DND-41 (cell line): ENCODE results near the gene HOXD8.
A peak's percentile ranks its signal among the peaks of the same experiment; 100 is the strongest.

ENCODE experiments used
- ATAC-seq: fragments of 200-7000 bp; cut with Tn5 transposase; 3 replicates; pipeline ENCODE4 v1.9.1; 2021; ENCODE audit warnings: low read depth; ENCODE audit not compliant: insufficient read depth
- DNase-seq: peaks from one replicate; pipeline ENCODE4 v3.0.0-alpha.2; 2020
- H2AFZ ChIP-seq: 2 replicates; pipeline ENCODE4 v1.6.0; 2012; ENCODE audit warnings: low read depth, low read length
- H3K27ac ChIP-seq: 2 replicates; pipeline ENCODE4 v1.5.1; 2012; ENCODE audit warnings: low read length, inconsistent platforms
- H3K27me3 ChIP-seq: fragments of 200-600 bp; sonication (generic); 2 replicates; pipeline ENCODE4 v1.6.0; 2012; ENCODE audit warnings: low read length, mild to moderate bottlenecking, inconsistent platforms; ENCODE audit not compliant: insufficient read depth, poor library complexity
- H3K36me3 ChIP-seq: 2 replicates; pipeline ENCODE4 v1.5.1; 2012; ENCODE audit warnings: low read length, inconsistent platforms; ENCODE audit not compliant: insufficient read depth
- H3K4me1 ChIP-seq: 2 replicates; pipeline ENCODE4 v1.5.1; 2012; ENCODE audit warnings: mild to moderate bottlenecking, low read length; ENCODE audit not compliant: insufficient read depth
- H3K4me2 ChIP-seq: 2 replicates; pipeline ENCODE4 v1.6.0; 2012; ENCODE audit warnings: mild to moderate bottlenecking, moderate library complexity, low read length, inconsistent platforms; ENCODE audit not compliant: insufficient read depth
- H3K4me3 ChIP-seq, 2 experiments: fragments of 200-600 bp in 1 of 2; shearing (Covaris generic) in 1 of 2; 2 replicates each; pipeline ENCODE4 v1.5.1; 2012 to 2016; ENCODE audit warnings: inconsistent platforms in 2 of 2, low read length in 2 of 2, mild to moderate bottlenecking in 2 of 2, low read depth in 1 of 2, moderate library complexity in 1 of 2
- H3K79me2 ChIP-seq: 2 replicates; pipeline ENCODE4 v1.6.0; 2012; ENCODE audit warnings: low read length, inconsistent platforms; ENCODE audit not compliant: insufficient read depth
- H3K9ac ChIP-seq: 2 replicates; pipeline ENCODE4 v1.6.0; 2012; ENCODE audit warnings: low read depth, mild to moderate bottlenecking, inconsistent platforms, low read length, moderate library complexity
- H3K9me3 ChIP-seq: 2 replicates; pipeline ENCODE4 v1.5.1; 2012; ENCODE audit warnings: low read length, moderate library complexity, mild to moderate bottlenecking, inconsistent platforms; ENCODE audit not compliant: insufficient read depth, severe bottlenecking
- H4K20me1 ChIP-seq: 2 replicates; pipeline ENCODE4 v1.6.0; 2012; ENCODE audit warnings: low read length; ENCODE audit not compliant: insufficient read depth
- EZH2 ChIP-seq: IDR thresholded peaks from 3 replicates; pipeline ENCODE4 v1.6.1; 2012; ENCODE audit warnings: borderline replicate concordance, low read depth, mild to moderate bottlenecking, moderate library complexity, low read length, inconsistent platforms; ENCODE audit not compliant: severe bottlenecking
- TF ChIP-seq, protein P1 (sequence below): IDR thresholded peaks from 2 replicates; pipeline ENCODE4 v1.5.1; 2012; ENCODE audit warnings: borderline replicate concordance, low read length, moderate library complexity, mild to moderate bottlenecking; ENCODE audit not compliant: poor library complexity, severe bottlenecking; ENCODE audit errors: extremely low read depth

HOXD8 gene

DNA sequence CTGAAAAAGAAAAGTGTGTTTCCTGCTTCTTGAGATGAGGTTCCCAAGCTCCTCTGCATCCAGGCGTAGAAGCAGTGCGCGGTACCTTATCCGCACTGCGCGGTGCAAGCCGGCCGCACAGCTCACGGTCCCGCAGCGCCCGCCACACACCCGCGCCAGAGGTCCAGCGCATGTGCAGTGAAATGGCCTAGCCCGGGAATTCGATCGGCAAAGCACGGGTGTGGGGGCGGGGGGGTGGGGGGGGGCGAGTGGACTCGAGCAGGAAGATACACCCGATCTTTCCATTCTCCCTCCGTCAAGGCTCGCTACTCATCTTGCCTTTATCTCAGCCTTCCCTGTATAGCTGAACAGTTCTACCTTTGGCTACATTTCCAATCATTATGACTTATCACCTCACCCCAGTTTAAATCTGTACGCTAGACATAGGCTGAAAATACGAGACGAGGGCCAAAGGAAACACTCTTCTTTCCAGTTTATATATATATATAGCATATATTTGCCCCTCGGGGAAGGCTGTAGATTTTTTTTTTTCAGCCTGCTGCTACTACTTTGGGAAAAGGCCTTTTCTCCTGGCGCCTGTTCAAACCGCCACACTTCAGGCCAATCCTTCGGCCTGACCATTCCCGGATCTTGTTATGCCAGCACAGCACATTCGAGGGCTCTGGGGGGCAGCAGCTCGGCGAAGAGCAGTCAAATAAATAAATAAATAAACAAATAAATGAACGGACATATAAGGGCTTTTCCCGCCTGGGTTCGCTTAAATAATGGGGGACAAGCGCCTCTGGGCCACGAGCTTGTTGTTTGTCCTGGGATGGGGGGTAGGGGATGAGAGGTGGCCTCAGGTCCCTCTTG lies 10.4 kb downstream of the HOXD8 start:
- H3K4me3 ChIP-seq: peak overlapping the region in 1 of 2 experiments; percentile 46; a peak in 2 of 4 replicates
- ATAC-seq (no peak), DNase-seq (no peak)
- peak overlapping the region; percentile 79 for H2AFZ ChIP-seq
- no peaks in the 10 kb centered on the region for H3K9me3 ChIP-seq
- H3K27me3 ChIP-seq: no peaks in the 10 kb centered on the region
- H3K27ac ChIP-seq: no peak overlapping the region
- TF ChIP-seq EZH2: no peak
- TF ChIP-seq, protein P1, sequence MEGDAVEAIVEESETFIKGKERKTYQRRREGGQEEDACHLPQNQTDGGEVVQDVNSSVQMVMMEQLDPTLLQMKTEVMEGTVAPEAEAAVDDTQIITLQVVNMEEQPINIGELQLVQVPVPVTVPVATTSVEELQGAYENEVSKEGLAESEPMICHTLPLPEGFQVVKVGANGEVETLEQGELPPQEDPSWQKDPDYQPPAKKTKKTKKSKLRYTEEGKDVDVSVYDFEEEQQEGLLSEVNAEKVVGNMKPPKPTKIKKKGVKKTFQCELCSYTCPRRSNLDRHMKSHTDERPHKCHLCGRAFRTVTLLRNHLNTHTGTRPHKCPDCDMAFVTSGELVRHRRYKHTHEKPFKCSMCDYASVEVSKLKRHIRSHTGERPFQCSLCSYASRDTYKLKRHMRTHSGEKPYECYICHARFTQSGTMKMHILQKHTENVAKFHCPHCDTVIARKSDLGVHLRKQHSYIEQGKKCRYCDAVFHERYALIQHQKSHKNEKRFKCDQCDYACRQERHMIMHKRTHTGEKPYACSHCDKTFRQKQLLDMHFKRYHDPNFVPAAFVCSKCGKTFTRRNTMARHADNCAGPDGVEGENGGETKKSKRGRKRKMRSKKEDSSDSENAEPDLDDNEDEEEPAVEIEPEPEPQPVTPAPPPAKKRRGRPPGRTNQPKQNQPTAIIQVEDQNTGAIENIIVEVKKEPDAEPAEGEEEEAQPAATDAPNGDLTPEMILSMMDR: no peak
- no peaks in the 10 kb centered on the region for H3K79me2 ChIP-seq
- H3K9ac ChIP-seq: peak overlapping the region; percentile 32
- peak overlapping the region; percentile 72 for H3K4me2 ChIP-seq
- no peaks in the 10 kb centered on the region for H4K20me1 ChIP-seq
- peaks cover 12% of the 10 kb centered on the region for H3K4me1 ChIP-seq
- no peaks in the 10 kb centered on the region for H3K36me3 ChIP-seq

DNA sequence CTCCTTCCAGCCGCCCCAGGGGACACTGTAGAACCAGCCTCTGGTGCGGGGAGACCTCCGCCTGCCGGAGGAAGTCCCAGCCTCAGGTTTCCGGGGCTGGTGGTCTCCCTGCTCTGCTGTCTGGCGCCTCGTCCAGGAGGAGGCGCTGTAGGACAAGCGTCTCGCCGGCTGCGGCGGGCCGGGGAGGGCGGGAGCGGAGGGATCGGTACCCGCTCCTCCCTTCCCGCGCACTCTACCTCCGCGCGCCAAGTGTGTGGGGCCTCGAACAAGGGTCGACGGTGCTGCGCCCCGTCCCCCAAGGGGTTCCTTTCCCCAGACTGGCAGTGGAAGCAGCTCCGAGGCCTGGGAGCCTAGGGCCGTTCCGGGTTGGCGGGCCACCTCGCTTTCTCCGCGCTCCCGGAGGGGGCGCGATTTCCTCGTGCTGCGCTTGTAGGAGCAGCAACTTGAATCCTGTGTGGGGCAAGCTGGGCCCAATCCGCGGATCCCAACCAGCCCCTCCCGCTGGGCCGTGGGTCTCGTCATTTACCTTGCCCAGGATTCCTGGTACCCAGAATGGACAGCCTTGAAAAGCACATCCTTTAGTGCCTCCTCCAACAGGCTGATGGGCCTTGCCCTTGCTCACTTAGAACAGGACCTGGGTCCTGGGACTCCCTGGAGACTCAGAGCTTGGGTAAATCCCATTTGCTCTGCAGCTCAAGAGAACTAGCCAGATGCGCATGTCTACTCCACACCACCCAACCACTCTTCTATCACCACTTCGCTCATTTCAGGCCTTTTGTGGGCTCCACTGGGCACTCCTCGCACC lies 11.2 kb downstream of the HOXD8 start:
- peak overlapping the region in 1 of 2 experiments; percentile 46; a peak in 2 of 4 replicates for H3K4me3 ChIP-seq
- no peaks in the 10 kb centered on the region for H3K79me2 ChIP-seq
- no peak overlapping the region; the same call in 1 of the 2 replicates for H3K27ac ChIP-seq
- H3K9ac ChIP-seq: peak overlapping the region; percentile 32
- TF ChIP-seq, protein P1: peak; percentile 97
- no peak for TF ChIP-seq EZH2
- H3K27me3 ChIP-seq: no peaks in the 10 kb centered on the region
- peak; percentile 83 for DNase-seq
- H3K36me3 ChIP-seq: no peaks in the 10 kb centered on the region
- peak; percentile 99 for ATAC-seq
- H4K20me1 ChIP-seq: no peaks in the 10 kb centered on the region
- peaks cover 12% of the 10 kb centered on the region for H3K4me1 ChIP-seq
- peak overlapping the region; percentile 72 for H3K4me2 ChIP-seq
- no peaks in the 10 kb centered on the region for H3K9me3 ChIP-seq
- H2AFZ ChIP-seq: peak overlapping the region; percentile 79

DNA sequence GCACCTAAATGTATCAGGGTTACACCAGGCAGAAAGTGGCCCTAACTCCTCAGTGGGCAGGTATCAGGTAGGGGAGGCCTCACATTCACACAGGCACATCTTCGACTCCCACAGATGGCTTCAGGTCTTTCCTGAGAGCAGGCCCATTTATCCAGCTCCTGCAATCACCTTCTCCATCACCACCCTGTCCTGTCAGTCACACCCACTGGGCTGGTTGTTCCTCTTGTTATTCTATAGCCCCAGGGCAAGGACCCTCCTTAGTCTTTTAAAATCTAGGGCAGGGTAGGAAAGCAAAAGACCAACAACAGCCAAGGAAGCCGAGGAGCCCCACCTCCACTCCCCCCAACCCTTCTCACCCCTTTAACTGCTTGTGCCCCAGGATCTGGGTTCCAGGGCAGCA lies 12.8 kb downstream of the HOXD8 start:
- TF ChIP-seq, protein P1: no peak
- no peak for TF ChIP-seq EZH2
- H3K4me3 ChIP-seq: no peak overlapping the region
- H3K9me3 ChIP-seq: no peaks in the 10 kb centered on the region
- H4K20me1 ChIP-seq: no peaks in the 10 kb centered on the region
- DNase-seq: no peak
- H3K4me2 ChIP-seq: no peak overlapping the region
- ATAC-seq: no peak
- no peaks in the 10 kb centered on the region for H3K36me3 ChIP-seq
- H3K27me3 ChIP-seq: no peaks in the 10 kb centered on the region
- H3K27ac ChIP-seq: no peak overlapping the region
- peaks cover 12% of the 10 kb centered on the region for H3K4me1 ChIP-seq
- H2AFZ ChIP-seq: no peak overlapping the region
- H3K9ac ChIP-seq: no peak overlapping the region
- no peaks in the 10 kb centered on the region for H3K79me2 ChIP-seq
